AG04449 (cell line): Measurements from ENCODE around the gene C11orf42.

Source experiments
- CTCF ChIA-PET: fragments of 350-600 bp; formaldehyde crosslinking; extraction: SDS; loops from one replicate; lab custom pipeline; 2021; ENCODE audit warnings: antibody characterized with exemption; lab: Yijun Ruan, JAX
- POLR2A ChIA-PET: fragments of 400-600, 350-600 bp; formaldehyde crosslinking; extraction: SDS; loops from one replicate; lab custom pipeline; 2020; ENCODE audit warnings: antibody characterized with exemption, inconsistent platforms; lab: Yijun Ruan, JAX
- DNase-seq: peaks from one replicate; pipeline ENCODE4 v3.0.0-alpha.2; 2010; ENCODE audit warnings: low read depth, low spot score
- H3K4me3 ChIP-seq: 2 replicates; pipeline ENCODE4 v1.5.1; 2011; ENCODE audit warnings: low read depth, mild to moderate bottlenecking, control low read depth, low read length
- CTCF ChIP-seq: IDR thresholded peaks from one replicate; pipeline ENCODE4 v1.5.1; 2011; ENCODE audit warnings: mild to moderate bottlenecking, moderate library complexity, low read length, control low read depth, inconsistent platforms; ENCODE audit not compliant: insufficient read depth; ENCODE audit errors: missing control alignments

Gene C11orf42

GRCh38 chr11:6253197-6253596 lies 47.8 kb downstream of the C11orf42 start:
- ChIA-PET POLR2A (interaction anchor here (0.6 kb wide), 1 partner anchor 107 kb away, joined by 4 read pairs; no protein-coding TSS in a partner anchor), CTCF (interaction anchor here (1.4 to 14.3 kb wide), 9 partner anchors 9 to 104 kb away, joined by 5 to 494 read pairs (median 30); partner anchors contain the start of genes CAVIN3, CNGA4 and FHIP1B)
- DNase-seq: no peak
- TF ChIP-seq CTCF: no peak
- no peak overlapping the region for H3K4me3 ChIP-seq

GRCh38 chr11:6258141-6258540 lies 52.8 kb downstream of the C11orf42 start:
- CTCF ChIA-PET: interaction anchor here (1.1 to 14.3 kb wide), 5 partner anchors 10 to 99 kb away, joined by 3 to 494 read pairs (median 4); no protein-coding TSS in a partner anchor
- DNase-seq: no peak

GRCh38 chr11:6258571-6259081 lies 53.3 kb downstream of the C11orf42 start:
- no peak for TF ChIP-seq CTCF
- CTCF ChIA-PET: interaction anchor here (0.6 to 14.3 kb wide), 7 partner anchors 8 to 98 kb away, joined by 3 to 494 read pairs (median 4); no protein-coding TSS in a partner anchor
- DNase-seq: no peak
- H3K4me3 ChIP-seq: no peak overlapping the region; the same call in 1 of the 2 replicates
- POLR2A ChIA-PET: no interaction called here

More at GRCh38 chr11:6258141-6258540, 52.8 kb downstream of the C11orf42 start:
- no peak for TF ChIP-seq CTCF
- no peak overlapping the region for H3K4me3 ChIP-seq
- POLR2A ChIA-PET: no interaction called here

- CTCF ChIA-PET: interaction anchor here (1.4 to 14.3 kb wide), 3 partner anchors 8 to 96 kb away, joined by 4 to 494 read pairs (median 30); no protein-coding TSS in a partner anchor
- H3K4me3 ChIP-seq: no peak overlapping the region
- no peak for TF ChIP-seq CTCF
- no peak for DNase-seq
- POLR2A ChIA-PET: no interaction called here
Observed at GRCh38 chr11:6260207-6260726, 54.9 kb downstream of the C11orf42 start.
